ENCODE data around the gene ATG9A. TPM values are rescaled to one million over a fixed set of nuclear protein-coding genes. Genes with fewer than 3 reads are reported as not detected.
A peak's percentile ranks its signal among the peaks of the same experiment; 100 is the strongest.

ATG9A gene
- total RNA-seq, 4 donors from 2014 or later, result 23.4 to 40.0 (median 30.5) TPM

DNA sequence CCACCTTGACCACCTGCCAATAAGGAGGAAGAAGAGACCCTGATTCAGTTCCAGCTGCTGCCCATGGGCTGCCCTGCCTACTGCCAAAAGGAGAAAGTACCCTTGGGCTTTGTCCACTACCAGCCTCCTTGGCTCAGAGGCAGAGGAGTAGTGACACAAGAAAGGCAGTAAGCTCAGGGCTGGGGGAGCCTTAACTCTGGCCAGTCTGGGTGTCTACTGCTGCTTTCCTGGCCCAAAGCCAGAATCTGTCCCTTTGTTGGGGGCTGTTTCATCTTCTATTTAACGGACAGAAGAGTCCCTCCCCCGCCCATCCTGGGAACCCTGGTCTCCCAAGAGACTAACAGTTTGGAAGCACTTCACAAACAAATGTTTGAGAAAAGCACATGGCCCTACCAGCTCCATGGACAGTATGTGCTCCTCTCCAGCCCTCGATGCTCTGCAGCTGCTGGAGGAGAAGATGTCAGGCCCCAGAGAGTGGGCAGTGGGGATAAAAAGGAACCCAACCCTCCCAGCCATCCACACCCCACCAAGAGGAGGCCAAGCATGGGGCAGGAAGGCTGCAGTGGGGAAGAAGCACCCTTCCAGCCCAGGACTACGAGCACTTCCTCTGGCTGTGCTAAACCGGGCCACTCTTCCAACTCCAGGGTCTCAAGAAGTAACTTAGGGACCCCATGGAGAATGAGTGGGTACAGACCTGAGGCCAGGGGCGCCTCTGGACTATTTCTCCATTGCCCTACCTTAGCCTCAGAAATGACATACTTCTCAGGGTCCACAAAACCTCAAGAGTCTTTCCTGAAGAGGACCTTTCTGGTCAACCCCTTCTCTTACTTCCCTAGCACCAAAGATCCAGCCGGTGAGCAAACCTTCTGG is 1.2 kb downstream of the ATG9A start:
- H3K36me3 ChIP-seq, result peaks cover 4 to 56% (median 20%) of the 10 kb centered on the region in 3 donors
- no peaks in the 10 kb centered on the region for H3K9me3 ChIP-seq
- peak overlapping the region; percentile 64 to 98 (median 87) for H3K4me3 ChIP-seq
- H3K27ac ChIP-seq, result peak overlapping the region; percentile 96 to 99 (median 96)
- no peaks in the 10 kb centered on the region for H3K27me3 ChIP-seq
- WGBS, 2 donors, result 35% methylated on average over 7 of the region's 7 CpGs
- TF ChIP-seq POLR2A (IDR thresholded peaks at IDR 0.05) (no peak), EP300 (IDR thresholded peaks at IDR 0.05) (no peak)
- TF ChIP-seq, protein P1, sequence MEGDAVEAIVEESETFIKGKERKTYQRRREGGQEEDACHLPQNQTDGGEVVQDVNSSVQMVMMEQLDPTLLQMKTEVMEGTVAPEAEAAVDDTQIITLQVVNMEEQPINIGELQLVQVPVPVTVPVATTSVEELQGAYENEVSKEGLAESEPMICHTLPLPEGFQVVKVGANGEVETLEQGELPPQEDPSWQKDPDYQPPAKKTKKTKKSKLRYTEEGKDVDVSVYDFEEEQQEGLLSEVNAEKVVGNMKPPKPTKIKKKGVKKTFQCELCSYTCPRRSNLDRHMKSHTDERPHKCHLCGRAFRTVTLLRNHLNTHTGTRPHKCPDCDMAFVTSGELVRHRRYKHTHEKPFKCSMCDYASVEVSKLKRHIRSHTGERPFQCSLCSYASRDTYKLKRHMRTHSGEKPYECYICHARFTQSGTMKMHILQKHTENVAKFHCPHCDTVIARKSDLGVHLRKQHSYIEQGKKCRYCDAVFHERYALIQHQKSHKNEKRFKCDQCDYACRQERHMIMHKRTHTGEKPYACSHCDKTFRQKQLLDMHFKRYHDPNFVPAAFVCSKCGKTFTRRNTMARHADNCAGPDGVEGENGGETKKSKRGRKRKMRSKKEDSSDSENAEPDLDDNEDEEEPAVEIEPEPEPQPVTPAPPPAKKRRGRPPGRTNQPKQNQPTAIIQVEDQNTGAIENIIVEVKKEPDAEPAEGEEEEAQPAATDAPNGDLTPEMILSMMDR (IDR thresholded peaks at IDR 0.05), result no peak
- H3K4me1 ChIP-seq, result peaks cover 0 to 44% (median 17%) of the 10 kb centered on the region in 4 donors
- no peak for DNase-seq (ENCODE audit: low spot score in 2 of 2)

DNA sequence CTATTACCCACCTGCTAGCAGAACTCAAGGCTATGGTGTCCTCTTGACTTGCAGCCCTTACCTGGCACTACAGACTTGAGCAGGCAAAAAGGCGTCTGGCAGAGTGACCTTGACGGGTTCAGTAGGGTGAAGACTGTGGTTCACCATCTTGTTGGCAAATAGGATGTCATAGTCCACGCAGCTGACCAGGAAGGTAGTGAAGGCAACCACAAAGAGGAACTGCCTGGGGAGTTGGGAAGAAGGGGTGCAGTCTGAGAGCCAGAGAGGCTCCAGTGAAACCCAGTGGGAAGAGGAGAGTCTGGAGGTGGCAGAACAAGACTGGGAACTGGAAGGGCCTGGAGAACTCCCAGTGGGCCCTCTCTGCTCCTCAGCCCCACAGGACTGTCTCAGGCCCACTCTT is 4.1 kb downstream of the ATG9A start:
- Histone ChIP-seq H3K36me3 (peaks cover 4 to 65% (median 31%) of the 10 kb centered on the region in 3 donors), H3K27me3 (no peaks in the 10 kb centered on the region), H3K9me3 (no peaks in the 10 kb centered on the region), H3K4me1 (peaks cover 0 to 22% (median 12%) of the 10 kb centered on the region in 4 donors), H3K27ac (no peak overlapping the region), H3K4me3 (no peak overlapping the region)
- WGBS, 2 donors, result 85 to 87% methylated on average over 3 of the region's 3 CpGs
- no peak for DNase-seq (ENCODE audit: low spot score in 2 of 2)
- TF ChIP-seq, protein P1 (IDR thresholded peaks at IDR 0.05), result no peak
- TF ChIP-seq EP300 (IDR thresholded peaks at IDR 0.05), result no peak
- TF ChIP-seq POLR2A (IDR thresholded peaks at IDR 0.05), result no peak

DNA sequence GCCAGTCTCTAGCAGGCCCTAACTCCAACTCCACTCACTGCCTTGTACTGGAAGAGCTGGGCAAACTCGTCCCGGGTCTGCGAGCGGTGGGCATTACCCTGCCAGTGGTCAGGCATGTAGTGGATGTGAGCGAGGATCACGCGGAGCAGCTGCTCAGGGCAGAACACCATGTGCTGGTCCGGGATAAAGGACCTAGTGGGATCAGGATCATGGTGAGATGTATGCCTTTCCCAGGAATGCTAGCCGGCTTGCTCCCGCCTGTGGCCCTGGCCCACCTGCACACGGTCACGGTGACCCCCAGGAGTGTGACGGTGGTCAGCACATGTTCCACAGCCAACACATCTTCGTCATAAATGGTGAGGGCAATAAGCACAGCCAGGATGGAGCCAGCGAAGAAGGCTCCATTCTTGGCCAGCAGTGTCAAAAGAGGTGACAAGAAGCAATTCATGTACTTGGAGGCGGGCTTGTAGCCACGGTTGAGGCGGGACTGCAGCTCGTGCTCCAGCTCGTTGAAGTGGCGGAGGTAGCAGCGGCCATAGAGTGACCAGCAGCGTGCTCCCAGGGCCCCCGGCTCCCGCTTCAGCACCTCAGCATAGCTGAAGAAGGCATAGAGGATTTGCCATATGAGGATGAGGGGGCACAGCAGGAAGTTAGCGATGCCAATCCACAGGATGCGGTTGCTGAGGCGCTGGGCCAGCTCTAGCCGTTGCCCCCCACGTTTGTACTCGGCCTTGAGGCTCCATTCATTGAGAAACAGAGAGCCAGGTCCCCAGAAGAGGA is 5.4 kb downstream of the ATG9A start:
- peaks cover 0 to 33% (median 20%) of the 10 kb centered on the region in 4 donors for H3K4me1 ChIP-seq
- no peak overlapping the region for H3K4me3 ChIP-seq
- 90 to 93% methylated on average over 31 of the region's 31 CpGs for WGBS, 2 donors
- no peaks in the 10 kb centered on the region for H3K9me3 ChIP-seq
- H3K36me3 ChIP-seq, result peaks cover 4 to 70% (median 31%) of the 10 kb centered on the region in 3 donors
- no peak overlapping the region for H3K27ac ChIP-seq
- no peak for DNase-seq (ENCODE audit: low spot score in 2 of 2)
- no peaks in the 10 kb centered on the region for H3K27me3 ChIP-seq
- no peak for TF ChIP-seq POLR2A (IDR thresholded peaks at IDR 0.05)
- TF ChIP-seq EP300 (IDR thresholded peaks at IDR 0.05), result no peak
- TF ChIP-seq, protein P1 (IDR thresholded peaks at IDR 0.05), result no peak

DNA sequence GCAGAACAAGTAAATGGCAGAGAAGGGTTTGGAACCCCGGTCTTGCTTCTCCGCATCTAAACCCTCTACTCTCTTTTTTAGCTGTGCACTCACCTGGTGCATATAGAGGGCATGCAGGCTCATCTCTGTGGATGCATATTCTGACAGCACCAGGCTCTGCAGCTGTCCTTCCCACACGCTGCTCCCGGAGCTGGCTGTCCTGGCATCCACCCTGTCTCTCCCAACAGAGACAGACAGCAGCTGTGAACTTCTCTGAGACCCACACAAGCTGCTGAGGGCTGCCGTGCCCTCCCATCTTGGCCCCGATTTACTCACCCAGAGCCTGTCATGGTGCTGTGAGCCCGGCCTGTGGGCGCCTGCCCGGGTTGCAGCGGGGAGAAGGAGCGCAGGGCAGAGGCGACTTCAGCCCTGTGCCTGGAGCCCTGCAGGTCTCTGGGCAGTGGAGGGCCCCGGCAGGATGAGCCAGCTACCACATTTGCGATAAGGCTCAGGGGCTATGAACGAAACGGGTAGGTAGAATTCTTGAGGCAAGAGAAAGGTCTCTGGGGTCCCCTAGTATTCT is 7.4 kb downstream of the ATG9A start:
- Histone ChIP-seq H3K27me3 (no peaks in the 10 kb centered on the region), H3K9me3 (no peaks in the 10 kb centered on the region), H3K27ac (no peak overlapping the region), H3K4me3 (no peak overlapping the region), H3K4me1 (peaks cover 0 to 32% (median 21%) of the 10 kb centered on the region in 4 donors), H3K36me3 (peaks cover 4 to 70% (median 31%) of the 10 kb centered on the region in 3 donors)
- WGBS, 2 donors, result 90 to 92% methylated on average over 11 to 16 of the region's 16 CpGs
- DNase-seq (ENCODE audit: low spot score in 2 of 2), result no peak
- TF ChIP-seq EP300 (IDR thresholded peaks at IDR 0.05), result no peak
- TF ChIP-seq, protein P1 (IDR thresholded peaks at IDR 0.05), result no peak
- no peak for TF ChIP-seq POLR2A (IDR thresholded peaks at IDR 0.05)
